PC-3 (cell line): Measurements from ENCODE around the gene COL15A1.

ENCODE experiments used
- EZH2 ChIP-seq: fragments of 300-600 bp; sonication (generic); IDR thresholded peaks from one replicate; pipeline ENCODE4 v1.6.1; 2017; ENCODE audit warnings: antibody characterized with exemption, mild to moderate bottlenecking, low read length; ENCODE audit not compliant: unreplicated experiment
- TF ChIP-seq, protein P1 (sequence below): fragments of 300-600 bp; sonication (generic); conservative IDR thresholded peaks from 2 replicates; pipeline ENCODE4 v1.5.1; 2017; ENCODE audit warnings: antibody characterized with exemption, low read depth, mild to moderate bottlenecking, low read length

DNA sequence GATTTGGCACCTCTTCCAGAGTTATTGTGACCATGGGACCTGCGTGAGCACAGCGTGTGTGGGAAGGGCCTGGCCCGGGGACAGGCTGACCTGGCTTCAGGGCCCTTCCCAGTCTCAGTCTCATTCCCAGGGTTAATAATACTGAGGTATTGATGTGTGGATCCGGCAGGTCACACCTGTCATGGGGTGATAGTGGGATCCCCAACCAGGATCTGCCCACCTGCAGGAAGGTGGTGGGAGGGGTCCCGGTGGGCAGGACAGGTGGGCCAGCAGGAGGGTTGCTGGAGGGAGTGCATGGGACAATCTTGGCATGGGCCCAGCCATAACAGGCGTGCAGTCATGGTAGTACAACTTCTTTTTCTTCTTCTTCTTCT, 55.4 kb downstream of the COL15A1 start:
- TF ChIP-seq, protein P1, sequence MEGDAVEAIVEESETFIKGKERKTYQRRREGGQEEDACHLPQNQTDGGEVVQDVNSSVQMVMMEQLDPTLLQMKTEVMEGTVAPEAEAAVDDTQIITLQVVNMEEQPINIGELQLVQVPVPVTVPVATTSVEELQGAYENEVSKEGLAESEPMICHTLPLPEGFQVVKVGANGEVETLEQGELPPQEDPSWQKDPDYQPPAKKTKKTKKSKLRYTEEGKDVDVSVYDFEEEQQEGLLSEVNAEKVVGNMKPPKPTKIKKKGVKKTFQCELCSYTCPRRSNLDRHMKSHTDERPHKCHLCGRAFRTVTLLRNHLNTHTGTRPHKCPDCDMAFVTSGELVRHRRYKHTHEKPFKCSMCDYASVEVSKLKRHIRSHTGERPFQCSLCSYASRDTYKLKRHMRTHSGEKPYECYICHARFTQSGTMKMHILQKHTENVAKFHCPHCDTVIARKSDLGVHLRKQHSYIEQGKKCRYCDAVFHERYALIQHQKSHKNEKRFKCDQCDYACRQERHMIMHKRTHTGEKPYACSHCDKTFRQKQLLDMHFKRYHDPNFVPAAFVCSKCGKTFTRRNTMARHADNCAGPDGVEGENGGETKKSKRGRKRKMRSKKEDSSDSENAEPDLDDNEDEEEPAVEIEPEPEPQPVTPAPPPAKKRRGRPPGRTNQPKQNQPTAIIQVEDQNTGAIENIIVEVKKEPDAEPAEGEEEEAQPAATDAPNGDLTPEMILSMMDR: no peak; the same call in 1 of the 2 replicates
- TF ChIP-seq EZH2: no peak
